Naive thymus-derived CD4-positive, alpha-beta T cell (primary cell): ENCODE results near the gene FLT3. TPM values are rescaled to one million over a fixed set of nuclear protein-coding genes. Genes with fewer than 3 reads are reported as not detected.

Source experiments
- ATAC-seq: fragments of 150-1000 bp; cut with Tn5 transposase; 2 replicates; pipeline ENCODE4 v1.10.0; 2021; ENCODE audit warnings: mild to moderate bottlenecking, moderate library complexity
- CTCF ChIA-PET: fragments of 350-600 bp; sonication (Branson Sonifier 250); formaldehyde crosslinking; loops from one replicate; lab custom pipeline; 2021; ENCODE audit warnings: antibody characterized with exemption; lab: Charles Lee
- POLR2A ChIA-PET: fragments of 350-600 bp; sonication (Branson Sonifier 250); formaldehyde crosslinking; loops from one replicate; lab custom pipeline; 2021; ENCODE audit warnings: antibody characterized with exemption, inconsistent platforms; lab: Charles Lee
- DNase-seq, 9 donors: peaks; one replicate each; pipeline versions ENCODE4 v3.0.0 to v3.0.0-alpha.2; 2020 to 2022; ENCODE audit warnings: mixed read lengths in 1 of 9
- H3K27ac ChIP-seq: one replicate; pipeline ENCODE4 v1.7.0; 2013; ENCODE audit warnings: mild to moderate bottlenecking, low read depth, low read length, moderate library complexity
- H3K27me3 ChIP-seq, 2 donors: one replicate each; pipeline ENCODE4 v1.7.0; 2013; ENCODE audit warnings: low read length in 2 of 2, mild to moderate bottlenecking in 2 of 2, moderate library complexity in 2 of 2; ENCODE audit not compliant: control insufficient read depth in 2 of 2, insufficient read depth in 2 of 2
- H3K36me3 ChIP-seq, 3 experiments: 1 replicate in 2 of 3; 2 replicates in 1 of 3; pipeline ENCODE4 v1.7.0; 2013; ENCODE audit warnings: low read length in 3 of 3, mild to moderate bottlenecking in 3 of 3, moderate library complexity in 1 of 3; ENCODE audit not compliant: insufficient read depth in 3 of 3, control insufficient read depth in 2 of 3
- H3K4me1 ChIP-seq, 2 donors: one replicate each; pipeline ENCODE4 v1.7.0; 2013; ENCODE audit warnings: low read length in 2 of 2, mild to moderate bottlenecking in 2 of 2, moderate library complexity in 1 of 2; ENCODE audit not compliant: control insufficient read depth in 2 of 2, insufficient read depth in 2 of 2
- H3K4me3 ChIP-seq: 2 replicates; pipeline ENCODE4 v1.7.0; 2013; ENCODE audit warnings: mild to moderate bottlenecking, low read length
- H3K9me3 ChIP-seq, 3 experiments: 1 replicate in 2 of 3; 2 replicates in 1 of 3; pipeline ENCODE4 v1.7.0; 2013; ENCODE audit warnings: low read length in 3 of 3; ENCODE audit not compliant: control insufficient read depth in 2 of 3
- H3K27ac Mint-ChIP-seq, 9 donors: one replicate each; pipeline ENCODE4 v1.8.0; 2020 to 2022; ENCODE audit warnings: mixed read lengths in 9 of 9, mild to moderate bottlenecking in 8 of 9, moderate library complexity in 5 of 9, inconsistent platforms in 2 of 9
- H3K27me3 Mint-ChIP-seq, 5 donors: one replicate each; pipeline ENCODE4 v1.8.0; 2021 to 2022; ENCODE audit warnings: mixed read lengths in 5 of 5, mild to moderate bottlenecking in 1 of 5
- H3K36me3 Mint-ChIP-seq, 5 donors: one replicate each; pipeline ENCODE4 v1.8.0; 2020 to 2022; ENCODE audit warnings: mixed read lengths in 5 of 5, mild to moderate bottlenecking in 3 of 5, inconsistent platforms in 1 of 5
- H3K4me1 Mint-ChIP-seq, 7 donors: one replicate each; pipeline ENCODE4 v1.8.0; 2020 to 2022; ENCODE audit warnings: mixed read lengths in 7 of 7, mild to moderate bottlenecking in 3 of 7, inconsistent platforms in 1 of 7
- H3K4me3 Mint-ChIP-seq, 10 donors: one replicate each; pipeline ENCODE4 v1.8.0; 2020 to 2022; ENCODE audit warnings: mild to moderate bottlenecking in 10 of 10, mixed read lengths in 10 of 10, moderate library complexity in 6 of 10, inconsistent platforms in 2 of 10
- H3K9me3 Mint-ChIP-seq, 11 donors: one replicate each; pipeline ENCODE4 v1.8.0; 2020 to 2022; ENCODE audit warnings: mixed read lengths in 11 of 11, mild to moderate bottlenecking in 4 of 11, inconsistent platforms in 1 of 11, moderate library complexity in 1 of 11
- intact Hi-C, 2 donors: fragments of 100-400 bp; cut with micrococcal nuclease; formaldehyde crosslinking; loops; one replicate each; pipeline ENCODE4 v1.15.1; 2023
- polyA plus RNA-seq, 2 donors: library from polyadenylated mRNA; unstranded; fragments of 300-500 nt; fragmentation: Illumina TruSeq; gene quantifications; one replicate each; pipeline ENCODE4 v1.2.3, GENCODE V29; 2021
- total RNA-seq, 6 experiments: library from RNA in 5 of 6; stranded (reverse) in 5 of 6; gene quantifications; 1 replicate in 5 of 6; 2 replicates in 1 of 6; pipeline ENCODE4 v1.2.3 and lab custom pipeline; 2021 to 2026

FLT3 gene
- total and polyA plus RNA-seq, 7 experiments from 2014 or later: 0.77 to 3.4 TPM; not detected in 5

- POLR2A ChIA-PET: no interaction called here
- Histone ChIP-seq H3K27ac (no peak overlapping the region), H3K4me3 (no peak overlapping the region), H3K36me3 (no peaks in the 10 kb centered on the region), H3K27me3 (no peaks in the 10 kb centered on the region), H3K4me1 (no peaks in the 10 kb centered on the region), H3K9me3 (no peaks in the 10 kb centered on the region)
- intact Hi-C loops: no loop called here
- CTCF ChIA-PET: no interaction called here
- no peaks in the 10 kb centered on the region for H3K36me3 Mint-ChIP-seq
- no peaks in the 10 kb centered on the region for H3K9me3 Mint-ChIP-seq
- H3K27me3 Mint-ChIP-seq: peaks cover 5 to 14% (median 9%) of the 10 kb centered on the region in 5 donors
- ATAC-seq (no peak), DNase-seq (no peak)
- H3K27ac Mint-ChIP-seq: no peak overlapping the region
- no peak overlapping the region for H3K4me3 Mint-ChIP-seq
- H3K4me1 Mint-ChIP-seq: no peaks in the 10 kb centered on the region
Measured at GRCh38 chr13:27991881-27992280, 108.5 kb downstream of the FLT3 start.

GRCh38 chr13:27988520-27988919 is 111.9 kb downstream of the FLT3 start, which contains the start of gene URAD:
Gene URAD (minus strand): TSS chr13:27988693. CDS start chr13:27988637, 56 bp downstream.
- ATAC-seq (no peak), DNase-seq (no peak)
- intact Hi-C loops: no loop called here
- H3K9me3 ChIP-seq: no peaks in the 10 kb centered on the region
- Mint-ChIP-seq H3K4me1 (no peaks in the 10 kb centered on the region), H3K27ac (no peak within 1 kb of the TSS), H3K4me3 (no peak within 1 kb of the TSS), H3K36me3 (no peaks in the 10 kb centered on the region), H3K27me3 (peaks cover 13 to 33% (median 27%) of the 10 kb centered on the region in 5 donors), H3K9me3 (no peaks in the 10 kb centered on the region)
- H3K4me1 ChIP-seq: no peaks in the 10 kb centered on the region
- peaks cover 0 to 2% of the 10 kb centered on the region in 2 donors for H3K27me3 ChIP-seq
- no peak within 1 kb of the TSS for H3K27ac ChIP-seq
- H3K36me3 ChIP-seq: no peaks in the 10 kb centered on the region
- H3K4me3 ChIP-seq: no peak within 1 kb of the TSS
- POLR2A ChIA-PET: no interaction called here
- CTCF ChIA-PET: interaction anchor here (0.6 to 0.7 kb wide), 2 partner anchors 170 to 614 kb away, joined by 3 to 4 read pairs; no protein-coding TSS in a partner anchor

- H3K27me3 Mint-ChIP-seq: peaks cover 41 to 62% (median 52%) of the 10 kb centered on the region in 5 donors
- CTCF ChIA-PET: interaction anchor here (0.6 to 1.9 kb wide), 5 partner anchors 11 to 627 kb away, joined by 3 to 13 read pairs (median 4); no protein-coding TSS in a partner anchor
Measured at GRCh38 chr13:27985600-27985999, 114.8 kb downstream of the FLT3 start.

GRCh38 chr13:27982361-27982760 is 118.0 kb downstream of the FLT3 start:
- H3K4me1 ChIP-seq: no peaks in the 10 kb centered on the region
- Mint-ChIP-seq H3K27ac (no peak overlapping the region), H3K27me3 (peaks cover 63 to 78% (median 72%) of the 10 kb centered on the region in 5 donors), H3K9me3 (peaks cover 0 to 2% (median 0%) of the 10 kb centered on the region in 11 donors), H3K4me1 (peaks cover 10 to 33% (median 21%) of the 10 kb centered on the region in 7 donors), H3K36me3 (no peaks in the 10 kb centered on the region), H3K4me3 (no peak overlapping the region)
- ATAC-seq (no peak), DNase-seq (no peak)
- ChIA-PET CTCF (interaction anchor here (0.7 to 2.5 kb wide), 5 partner anchors 152 to 620 kb away, joined by 3 to 14 read pairs (median 3); no protein-coding TSS in a partner anchor), POLR2A (interaction anchor here (0.7 kb wide), 1 partner anchor 152 kb away, joined by 6 read pairs; no protein-coding TSS in a partner anchor)
- no peak overlapping the region for H3K4me3 ChIP-seq
- intact Hi-C loops: no loop called here
- H3K9me3 ChIP-seq: no peaks in the 10 kb centered on the region
- no peak overlapping the region for H3K27ac ChIP-seq
- H3K27me3 ChIP-seq: peaks cover 9 to 11% of the 10 kb centered on the region in 2 donors
- no peaks in the 10 kb centered on the region for H3K36me3 ChIP-seq

More at GRCh38 chr13:27985600-27985999, 114.8 kb downstream of the FLT3 start:
- Histone ChIP-seq H3K4me3 (no peak overlapping the region), H3K4me1 (no peaks in the 10 kb centered on the region), H3K27me3 (peaks cover 2 to 3% of the 10 kb centered on the region in 2 donors), H3K36me3 (no peaks in the 10 kb centered on the region), H3K27ac (no peak overlapping the region), H3K9me3 (no peaks in the 10 kb centered on the region)
- ATAC-seq (no peak), DNase-seq (no peak)
- peaks cover 0 to 2% (median 0%) of the 10 kb centered on the region in 11 donors for H3K9me3 Mint-ChIP-seq
- intact Hi-C loops: loop anchor here in 1 of 2 donors (2.0 kb wide), 1 partner anchor 215 kb away; no protein-coding TSS in a partner anchor
- POLR2A ChIA-PET: no interaction called here
- H3K36me3 Mint-ChIP-seq: no peaks in the 10 kb centered on the region
- H3K4me3 Mint-ChIP-seq: no peak overlapping the region
- H3K4me1 Mint-ChIP-seq: peaks cover 0 to 10% (median 0%) of the 10 kb centered on the region in 7 donors
- no peak overlapping the region for H3K27ac Mint-ChIP-seq

- no peak overlapping the region for H3K27ac Mint-ChIP-seq
- Histone ChIP-seq H3K36me3 (no peaks in the 10 kb centered on the region), H3K27ac (no peak overlapping the region), H3K4me3 (no peak overlapping the region), H3K9me3 (no peaks in the 10 kb centered on the region), H3K27me3 (peaks cover 13 to 16% of the 10 kb centered on the region in 2 donors), H3K4me1 (no peaks in the 10 kb centered on the region)
- no peaks in the 10 kb centered on the region for H3K36me3 Mint-ChIP-seq
- intact Hi-C loops: no loop called here
- ChIA-PET CTCF (interaction anchor here (1.0 to 1.5 kb wide), 2 partner anchors 151 to 619 kb away, joined by 3 to 4 read pairs; no protein-coding TSS in a partner anchor), POLR2A (no interaction called here)
- ATAC-seq (no peak), DNase-seq (no peak)
- H3K9me3 Mint-ChIP-seq: peaks cover 0 to 2% (median 0%) of the 10 kb centered on the region in 11 donors
- peaks cover 10 to 33% (median 22%) of the 10 kb centered on the region in 7 donors for H3K4me1 Mint-ChIP-seq
- H3K4me3 Mint-ChIP-seq: peak overlapping the region in 3 of 10 donors; percentile 16 to 68 (median 42)
- H3K27me3 Mint-ChIP-seq: peaks cover 66 to 78% (median 71%) of the 10 kb centered on the region in 5 donors
Measured at GRCh38 chr13:27981006-27981708, 119.2 kb downstream of the FLT3 start.

- H3K36me3 Mint-ChIP-seq: no peaks in the 10 kb centered on the region
- no peak overlapping the region for H3K27ac ChIP-seq
- H3K4me1 ChIP-seq: no peaks in the 10 kb centered on the region
- peaks cover 10 to 33% (median 25%) of the 10 kb centered on the region in 7 donors for H3K4me1 Mint-ChIP-seq
- CTCF ChIA-PET: interaction anchor here (1.0 to 1.5 kb wide), 2 partner anchors 150 to 618 kb away, joined by 3 to 4 read pairs; no protein-coding TSS in a partner anchor
- H3K27me3 Mint-ChIP-seq: peaks cover 73 to 84% (median 77%) of the 10 kb centered on the region in 5 donors
- H3K9me3 ChIP-seq: no peaks in the 10 kb centered on the region
- no peak overlapping the region for H3K4me3 ChIP-seq
- intact Hi-C loops: no loop called here
- DNase-seq: no peak
- no peak for ATAC-seq
- H3K27ac Mint-ChIP-seq: no peak overlapping the region
- peak overlapping the region in 8 of 10 donors; percentile 17 to 68 (median 40) for H3K4me3 Mint-ChIP-seq
- peaks cover 0 to 2% (median 0%) of the 10 kb centered on the region in 11 donors for H3K9me3 Mint-ChIP-seq
- H3K36me3 ChIP-seq: no peaks in the 10 kb centered on the region
- peaks cover 13 to 17% of the 10 kb centered on the region in 2 donors for H3K27me3 ChIP-seq
- POLR2A ChIA-PET: no interaction called here
Measured at GRCh38 chr13:27980280-27980998, 119.9 kb downstream of the FLT3 start.
